ENCODE results near the gene DHX32. TPM values are rescaled to one million over a fixed set of nuclear protein-coding genes. Genes with fewer than 3 reads are reported as not detected.

The DHX32 gene
- total RNA-seq, 1 donor from 2014 or later: 30.2 TPM

DNA sequence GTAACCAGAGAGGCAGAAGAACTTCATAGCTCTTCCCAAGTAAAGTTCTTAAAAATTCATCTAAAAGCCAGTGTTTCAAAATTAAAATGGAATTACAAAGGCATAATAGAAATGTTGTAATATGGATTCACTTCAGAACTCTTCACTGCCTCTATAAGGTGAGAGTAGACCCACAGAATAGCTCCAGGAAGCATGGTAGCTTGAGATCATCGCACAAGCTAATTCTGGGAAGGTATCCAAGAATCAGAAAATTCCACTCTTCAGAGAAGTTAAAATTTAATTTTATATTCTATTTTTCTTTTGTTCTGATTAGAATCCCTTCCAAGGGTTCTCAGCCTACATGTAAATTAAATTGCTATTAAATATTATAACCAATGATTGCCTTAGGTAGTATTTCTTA is 1.5 kb upstream of the DHX32 start:
- no peak for DNase-seq (ENCODE audit: extremely low spot score in 2 of 2)
- Histone ChIP-seq H3K36me3 (no peaks in the 10 kb centered on the region), H3K4me1 (no peaks in the 10 kb centered on the region), H3K9me3 (no peaks in the 10 kb centered on the region), H3K27ac (no peak overlapping the region), H3K27me3 (no peaks in the 10 kb centered on the region), H3K4me3 (no peak overlapping the region)
- intact Hi-C loops (cut with DNase I): no loop called here
- TF ChIP-seq, protein P1, sequence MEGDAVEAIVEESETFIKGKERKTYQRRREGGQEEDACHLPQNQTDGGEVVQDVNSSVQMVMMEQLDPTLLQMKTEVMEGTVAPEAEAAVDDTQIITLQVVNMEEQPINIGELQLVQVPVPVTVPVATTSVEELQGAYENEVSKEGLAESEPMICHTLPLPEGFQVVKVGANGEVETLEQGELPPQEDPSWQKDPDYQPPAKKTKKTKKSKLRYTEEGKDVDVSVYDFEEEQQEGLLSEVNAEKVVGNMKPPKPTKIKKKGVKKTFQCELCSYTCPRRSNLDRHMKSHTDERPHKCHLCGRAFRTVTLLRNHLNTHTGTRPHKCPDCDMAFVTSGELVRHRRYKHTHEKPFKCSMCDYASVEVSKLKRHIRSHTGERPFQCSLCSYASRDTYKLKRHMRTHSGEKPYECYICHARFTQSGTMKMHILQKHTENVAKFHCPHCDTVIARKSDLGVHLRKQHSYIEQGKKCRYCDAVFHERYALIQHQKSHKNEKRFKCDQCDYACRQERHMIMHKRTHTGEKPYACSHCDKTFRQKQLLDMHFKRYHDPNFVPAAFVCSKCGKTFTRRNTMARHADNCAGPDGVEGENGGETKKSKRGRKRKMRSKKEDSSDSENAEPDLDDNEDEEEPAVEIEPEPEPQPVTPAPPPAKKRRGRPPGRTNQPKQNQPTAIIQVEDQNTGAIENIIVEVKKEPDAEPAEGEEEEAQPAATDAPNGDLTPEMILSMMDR (IDR thresholded peaks at IDR 0.05): no peak
- TF ChIP-seq POLR2AphosphoS5 (IDR thresholded peaks at IDR 0.05; ENCODE audit: insufficient read depth in 1 of 2, low read depth in 1 of 2) (no peak), POLR2A (IDR thresholded peaks at IDR 0.05) (no peak)

DNA sequence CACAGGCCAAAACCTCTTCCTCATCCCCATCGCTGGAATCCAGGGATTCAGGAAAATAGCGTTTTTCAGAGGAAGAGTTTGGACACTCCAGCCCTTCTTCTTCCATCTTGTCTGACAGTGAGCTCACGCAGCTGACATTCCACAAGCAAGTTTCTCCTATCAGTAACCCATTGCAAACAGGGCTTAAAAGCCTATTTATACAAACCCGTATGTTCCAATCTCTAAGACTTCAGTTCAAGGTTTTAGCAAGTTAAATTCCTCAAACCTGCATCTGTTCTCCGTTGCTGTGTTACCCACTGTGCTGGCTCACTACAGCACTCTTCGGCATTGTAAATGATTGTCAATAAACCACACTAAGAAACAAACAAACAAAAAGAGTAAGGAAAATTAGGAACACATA is 373 bp downstream of the DHX32 start:
- DNase-seq (ENCODE audit: extremely low spot score in 2 of 2): no peak
- H3K36me3 ChIP-seq: peaks cover 0 to 10% of the 10 kb centered on the region in 2 donors
- H3K9me3 ChIP-seq: no peaks in the 10 kb centered on the region
- intact Hi-C loops (cut with DNase I): no loop called here
- H3K27ac ChIP-seq: no peak overlapping the region
- TF ChIP-seq, protein P1 (IDR thresholded peaks at IDR 0.05): no peak
- no peak for TF ChIP-seq POLR2AphosphoS5 (IDR thresholded peaks at IDR 0.05; ENCODE audit: insufficient read depth in 1 of 2, low read depth in 1 of 2)
- no peak for TF ChIP-seq POLR2A (IDR thresholded peaks at IDR 0.05)
- no peaks in the 10 kb centered on the region for H3K27me3 ChIP-seq
- no peaks in the 10 kb centered on the region for H3K4me1 ChIP-seq
- no peak overlapping the region for H3K4me3 ChIP-seq

DNA sequence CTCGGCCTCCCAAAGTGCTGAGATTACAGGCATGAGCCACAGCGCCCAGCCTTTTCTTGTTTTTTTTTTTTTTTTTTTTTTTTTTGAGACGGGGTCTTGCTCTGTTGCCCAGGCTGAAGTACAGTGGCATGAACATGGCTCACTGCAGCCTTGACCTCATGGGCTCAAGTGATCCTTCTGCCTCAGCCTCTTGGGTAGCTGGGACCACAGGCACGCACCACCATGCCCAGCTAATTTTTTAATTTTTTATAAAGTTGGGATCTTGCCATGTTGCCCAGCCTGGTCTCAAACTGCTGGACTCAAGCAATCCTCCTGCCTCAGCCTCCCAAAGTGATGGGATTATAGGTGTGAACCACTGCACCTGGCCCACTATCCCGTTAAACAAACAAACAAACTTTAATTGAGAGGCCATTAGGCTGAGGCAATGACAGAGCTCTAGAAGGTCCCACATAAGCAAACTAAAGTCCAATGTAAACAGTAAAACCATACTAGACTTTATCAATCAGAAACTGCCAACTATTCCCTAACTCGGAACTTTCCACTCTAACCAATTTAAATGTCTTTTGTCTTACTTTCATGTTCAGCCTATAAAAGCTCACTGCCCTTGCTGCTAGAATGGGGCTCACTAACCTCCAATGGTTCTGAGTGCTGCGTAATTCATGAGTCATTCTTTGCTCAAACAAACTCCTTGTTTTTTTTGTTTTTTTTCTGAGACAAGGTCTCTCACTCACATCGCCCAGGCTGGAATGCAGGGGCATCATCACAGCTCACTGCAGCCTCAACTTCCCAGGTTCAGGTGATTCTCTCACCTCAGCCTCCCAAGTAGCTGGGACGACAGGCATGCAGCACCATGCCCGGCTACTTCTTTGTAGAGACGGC is 1.9 kb downstream of the DHX32 start:
- no peak for DNase-seq (ENCODE audit: extremely low spot score in 2 of 2)
- Histone ChIP-seq H3K27ac (no peak overlapping the region), H3K9me3 (no peaks in the 10 kb centered on the region), H3K4me3 (no peak overlapping the region), H3K27me3 (no peaks in the 10 kb centered on the region), H3K36me3 (peaks cover 0 to 11% of the 10 kb centered on the region in 2 donors), H3K4me1 (no peaks in the 10 kb centered on the region)
- no peak for TF ChIP-seq POLR2AphosphoS5 (IDR thresholded peaks at IDR 0.05; ENCODE audit: insufficient read depth in 1 of 2, low read depth in 1 of 2)
- no peak for TF ChIP-seq POLR2A (IDR thresholded peaks at IDR 0.05)
- TF ChIP-seq, protein P1 (IDR thresholded peaks at IDR 0.05): no peak
- intact Hi-C loops (cut with DNase I): no loop called here

DNA sequence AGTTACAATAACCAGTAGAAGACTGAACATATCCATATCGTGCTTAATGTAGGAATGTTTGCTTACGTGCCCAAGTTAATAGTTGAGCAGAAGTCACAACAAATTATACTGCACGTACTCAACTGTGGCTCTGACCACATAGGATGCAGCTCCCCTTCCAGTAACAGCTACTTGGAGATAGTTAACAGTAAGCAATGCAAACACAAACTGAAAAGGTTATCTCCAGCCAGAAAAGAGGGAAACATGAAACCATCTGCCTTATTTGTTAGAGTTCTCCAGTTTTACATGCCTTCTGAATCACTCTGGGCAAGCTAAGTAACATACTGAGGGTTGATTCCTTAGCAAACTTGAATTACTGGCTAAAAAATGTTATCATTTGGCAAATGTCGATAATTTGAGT is 9.8 kb downstream of the DHX32 start:
- Histone ChIP-seq H3K9me3 (no peaks in the 10 kb centered on the region), H3K4me3 (no peak overlapping the region), H3K27ac (no peak overlapping the region), H3K27me3 (no peaks in the 10 kb centered on the region), H3K4me1 (no peaks in the 10 kb centered on the region), H3K36me3 (peaks cover 0 to 18% of the 10 kb centered on the region in 2 donors)
- intact Hi-C loops (cut with DNase I): no loop called here
- no peak for TF ChIP-seq POLR2A (IDR thresholded peaks at IDR 0.05)
- TF ChIP-seq, protein P1 (IDR thresholded peaks at IDR 0.05): no peak
- no peak for TF ChIP-seq POLR2AphosphoS5 (IDR thresholded peaks at IDR 0.05; ENCODE audit: insufficient read depth in 1 of 2, low read depth in 1 of 2)
- no peak for DNase-seq (ENCODE audit: extremely low spot score in 2 of 2)

DNA sequence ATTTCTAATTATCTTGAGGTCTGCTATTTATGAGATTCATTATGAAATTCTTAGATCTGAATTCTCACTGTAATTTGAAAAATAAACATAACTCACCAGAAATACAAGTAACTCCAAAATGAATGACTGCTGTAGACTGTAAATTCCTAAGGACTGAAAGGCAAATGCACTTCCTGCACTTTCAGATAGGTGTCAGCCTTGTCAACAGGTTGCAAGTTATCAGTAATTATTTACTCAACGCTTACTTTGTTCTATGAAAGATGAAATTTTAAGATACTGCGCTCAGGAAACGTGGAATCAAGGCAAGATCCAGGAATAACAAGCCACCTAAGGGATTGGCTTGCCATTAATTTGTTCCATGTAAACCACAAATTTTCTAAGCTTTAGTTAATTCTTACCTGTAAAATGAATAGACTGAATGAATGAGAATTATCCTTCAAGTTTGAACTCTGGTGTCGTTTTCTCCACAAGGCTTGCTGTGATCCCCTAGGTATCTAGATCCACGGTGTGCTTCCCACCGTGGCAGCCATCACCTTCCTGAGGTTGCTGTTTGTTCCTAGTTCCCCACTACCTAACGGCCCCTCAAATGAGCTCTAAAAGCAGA is 12.6 kb downstream of the DHX32 start:
- Histone ChIP-seq H3K27ac (no peak overlapping the region), H3K27me3 (no peaks in the 10 kb centered on the region)
- intact Hi-C loops (cut with DNase I): no loop called here

More for the DNA sequence above, 12.6 kb downstream of the DHX32 start:
- TF ChIP-seq, protein P1 (IDR thresholded peaks at IDR 0.05): peak; percentile 49 to 73 (median 55)
- TF ChIP-seq POLR2AphosphoS5 (IDR thresholded peaks at IDR 0.05; ENCODE audit: insufficient read depth in 1 of 2, low read depth in 1 of 2): peak in 1 of 2 donors; percentile 50
- TF ChIP-seq POLR2A (IDR thresholded peaks at IDR 0.05): no peak
- DNase-seq (ENCODE audit: extremely low spot score in 2 of 2): no peak
- Histone ChIP-seq H3K4me1 (no peaks in the 10 kb centered on the region), H3K4me3 (no peak overlapping the region), H3K36me3 (peaks cover 0 to 18% of the 10 kb centered on the region in 2 donors), H3K9me3 (no peaks in the 10 kb centered on the region)

Measured in vagina (tissue), 2 donors.